AG20443 (cell line): ENCODE measurements around the gene FAM136A.
A peak's percentile ranks its signal among the peaks of the same experiment; 100 is the strongest.
"Not testable (repeated sequence)": the region's sequence is repeated elsewhere in the genome, so short reads cannot be mapped to it uniquely, and the experiment has no call there.

ENCODE experiments used
- DNase-seq: peaks from one replicate; pipeline ENCODE4 v3.0.0; 2012; ENCODE audit warnings: low spot score, mixed read lengths

The FAM136A gene

DNA sequence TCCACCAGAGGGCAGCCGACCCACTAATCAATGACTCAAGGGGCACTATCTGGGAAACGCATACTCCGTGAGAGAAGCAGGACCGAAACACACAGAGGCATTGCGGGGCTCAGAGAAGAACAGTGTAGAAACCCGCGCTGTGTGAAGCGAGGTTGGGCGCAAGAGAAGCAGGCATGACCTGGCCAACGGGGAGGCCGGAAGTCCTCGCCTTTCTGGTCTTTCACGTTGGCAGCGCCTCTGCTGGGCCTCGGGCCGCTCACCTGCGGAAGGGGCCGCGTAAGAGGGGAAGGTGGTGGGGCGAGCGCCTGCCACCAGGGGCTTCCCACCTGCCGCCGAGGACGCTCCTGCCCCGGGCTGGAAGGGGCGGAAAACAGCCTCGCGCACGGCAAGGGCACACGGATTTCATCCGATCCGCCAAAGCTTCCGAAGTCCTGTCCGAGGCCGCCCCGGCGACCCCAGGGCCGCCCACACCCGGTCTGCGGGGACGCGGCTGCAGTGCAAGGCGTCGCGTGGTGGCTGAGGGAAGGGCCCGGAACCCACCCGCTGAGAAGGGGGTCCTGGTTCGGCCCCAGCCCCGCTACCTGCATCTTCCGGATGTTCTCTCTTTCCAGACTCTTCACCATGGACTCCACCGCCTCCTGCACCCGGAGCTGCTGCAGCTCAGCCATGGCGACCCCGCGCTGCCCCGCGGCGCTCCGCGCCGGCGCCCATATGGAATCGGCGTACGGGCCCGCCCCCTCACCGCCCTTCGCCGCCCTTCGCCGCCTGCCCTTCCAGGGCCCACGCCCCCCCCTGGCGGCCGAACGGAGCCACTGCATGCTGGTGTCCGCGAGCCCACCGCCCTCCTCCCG lies at the start of gene FAM136A:
FAM136A (minus strand) TSS at position 724 of the 851 bp plus-strand sequence; CDS start at position 668, 56 bp downstream.
- peak; percentile 97 for DNase-seq

DNA sequence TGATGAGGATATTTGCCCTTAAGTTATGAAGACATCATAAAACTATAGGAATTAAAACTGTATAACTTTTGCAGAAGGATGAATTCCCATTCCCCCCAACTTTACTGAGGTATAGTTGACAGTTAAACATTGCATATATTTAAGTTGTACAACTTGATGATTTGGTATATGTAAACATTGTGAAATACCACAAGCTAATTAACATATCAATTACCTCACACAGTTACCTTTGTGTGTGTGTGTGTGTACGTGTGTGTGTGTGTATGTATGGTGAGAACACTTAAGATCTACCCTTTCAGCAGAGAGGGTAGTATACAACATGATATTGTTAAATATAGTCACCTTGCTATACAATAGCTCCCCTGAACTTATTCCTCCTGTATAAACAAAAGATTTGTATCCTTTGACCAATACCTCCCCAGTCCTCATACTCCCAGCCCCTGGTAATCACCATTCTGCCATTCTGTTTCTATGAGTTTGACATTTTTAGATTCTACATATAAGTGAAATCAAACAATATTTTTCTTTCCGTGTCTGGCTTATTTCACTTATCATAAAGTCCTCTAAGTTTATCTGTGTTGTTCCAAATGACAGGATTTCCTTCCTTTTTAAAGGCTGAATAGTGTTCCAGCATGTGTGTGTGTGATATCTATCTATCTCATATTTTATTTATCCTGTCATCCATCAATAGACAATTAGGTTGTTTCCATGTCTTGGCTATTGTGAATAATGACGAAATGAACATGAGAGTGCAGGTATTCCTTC lies 48.2 kb upstream of the FAM136A start:
- DNase-seq, result no peak

DNA sequence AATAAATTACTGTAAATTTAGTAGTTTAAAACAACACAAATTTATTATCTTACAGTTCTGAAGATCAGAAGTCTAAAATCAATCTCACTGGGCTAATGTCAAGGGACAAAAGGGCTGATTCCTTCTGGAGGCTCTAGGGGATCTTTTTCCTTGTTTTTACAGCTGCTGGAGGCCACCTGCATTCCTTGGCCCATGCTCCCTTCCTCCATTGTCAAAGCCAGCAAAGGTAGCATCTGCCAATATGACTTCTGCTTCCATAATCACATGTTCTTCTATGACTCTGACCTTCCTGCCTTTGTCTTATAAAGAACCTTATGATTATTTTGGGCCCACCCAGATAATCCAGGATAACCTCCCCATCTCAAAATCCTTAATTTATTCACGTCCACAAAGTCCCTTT lies 46.0 kb upstream of the FAM136A start:
- DNase-seq, result no peak

DNA sequence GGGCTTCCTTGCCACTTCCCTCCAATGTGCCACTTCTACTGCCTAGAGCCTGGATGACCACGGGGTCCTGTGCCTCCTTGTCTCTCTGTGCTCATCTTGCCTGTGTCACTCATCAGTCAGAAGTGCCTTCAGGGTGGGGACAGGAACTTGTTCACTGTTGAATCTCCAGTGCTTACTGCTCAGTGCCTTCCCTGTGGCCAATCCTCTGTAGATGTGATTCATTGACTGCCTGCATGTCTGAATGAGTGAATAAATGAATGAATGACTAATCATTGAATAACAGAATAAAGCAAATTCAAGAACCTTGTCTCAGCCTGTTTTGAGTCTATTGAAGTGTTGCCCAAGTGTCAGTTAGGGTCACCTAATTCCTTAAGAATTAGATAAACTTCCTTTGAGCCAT lies 42.3 kb upstream of the FAM136A start:
- peak; percentile 53 for DNase-seq

DNA sequence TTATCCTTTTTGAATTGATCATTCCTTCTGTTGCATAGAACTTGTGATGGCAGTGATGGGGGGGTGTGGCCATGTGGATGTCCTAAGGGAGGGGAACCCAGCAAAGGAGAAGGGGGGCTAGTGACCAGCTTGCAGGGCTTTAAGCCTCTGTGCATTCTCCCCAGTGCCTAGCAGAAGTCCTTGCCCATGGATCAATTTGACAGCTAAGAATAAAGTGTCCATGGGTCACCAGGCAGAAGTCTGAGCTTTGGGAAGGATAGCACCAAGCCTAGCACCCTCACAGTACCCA lies 39.6 kb upstream of the FAM136A start:
- no peak for DNase-seq

DNA sequence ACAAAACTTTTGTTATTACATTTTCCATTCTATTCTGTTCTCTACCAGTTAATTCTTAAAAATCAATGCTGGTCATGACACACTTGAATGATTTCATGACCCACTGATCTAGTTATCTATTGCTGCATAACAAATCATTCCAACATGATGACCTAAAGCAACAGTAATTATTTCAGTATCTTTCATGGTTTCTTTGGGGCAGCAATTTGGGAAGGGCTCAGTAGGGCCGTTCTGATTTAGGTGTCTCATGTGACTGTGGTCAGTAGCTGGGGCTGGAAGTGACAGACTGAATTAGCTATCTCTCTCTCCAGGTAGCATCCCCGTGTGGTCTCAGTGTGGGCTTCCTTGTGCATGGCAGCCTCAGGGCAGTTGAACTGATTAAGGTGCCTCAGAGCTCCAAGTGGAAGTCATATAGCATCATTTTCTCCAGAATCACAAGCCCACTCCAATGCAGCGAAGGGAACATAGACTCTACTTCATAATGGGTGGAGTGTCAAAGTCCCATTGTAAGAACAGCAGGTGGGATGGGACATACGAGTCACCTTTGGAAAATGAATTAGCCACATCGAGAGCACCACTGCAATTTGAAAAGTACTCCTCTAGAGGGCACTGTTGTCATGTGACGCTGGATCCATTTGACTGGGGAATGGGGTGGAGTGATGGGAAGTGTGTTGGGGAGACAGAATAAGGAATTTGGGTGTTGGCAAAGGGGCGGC lies 39.1 kb upstream of the FAM136A start:
- DNase-seq, result peak; percentile 82

DNA sequence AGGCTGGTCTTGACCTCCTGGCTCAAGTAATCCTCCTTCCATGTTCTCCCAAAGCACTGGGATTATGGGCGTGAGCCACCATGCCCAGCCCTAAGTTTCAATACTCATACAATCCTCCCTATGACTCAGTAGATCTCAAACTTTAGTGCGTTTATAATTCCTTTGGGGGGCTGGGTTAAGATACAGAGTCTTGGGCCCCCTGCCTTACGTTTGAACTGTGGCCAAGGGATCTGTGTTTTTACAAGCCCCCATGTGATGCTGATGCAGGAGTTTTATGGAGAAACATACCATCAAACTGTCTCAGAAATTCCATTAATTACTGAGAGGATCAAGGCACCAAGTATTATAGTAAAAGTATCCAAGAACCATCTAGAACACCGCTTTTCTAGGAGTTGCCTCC lies 38.2 kb upstream of the FAM136A start:
- no peak for DNase-seq

DNA sequence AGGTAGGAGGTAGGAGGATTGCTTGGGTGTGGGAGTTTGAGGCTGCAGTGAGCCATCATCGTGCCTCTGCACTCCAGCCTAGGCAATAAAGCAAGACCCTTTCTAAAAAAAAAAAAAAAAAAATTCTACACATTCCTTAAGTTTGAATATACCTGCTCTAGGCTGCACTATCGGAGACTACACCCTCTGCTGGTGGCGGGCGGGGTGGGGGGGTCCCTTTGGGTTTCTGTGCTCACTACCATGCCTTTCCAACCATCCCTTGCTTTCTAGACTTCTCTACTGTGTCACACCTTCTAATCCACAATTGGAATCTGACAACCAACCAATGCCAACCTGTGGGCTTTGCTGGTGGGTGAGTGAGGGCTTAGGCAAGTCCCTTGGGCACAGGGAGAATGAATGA lies 34.7 kb upstream of the FAM136A start:
- DNase-seq, result no peak

DNA sequence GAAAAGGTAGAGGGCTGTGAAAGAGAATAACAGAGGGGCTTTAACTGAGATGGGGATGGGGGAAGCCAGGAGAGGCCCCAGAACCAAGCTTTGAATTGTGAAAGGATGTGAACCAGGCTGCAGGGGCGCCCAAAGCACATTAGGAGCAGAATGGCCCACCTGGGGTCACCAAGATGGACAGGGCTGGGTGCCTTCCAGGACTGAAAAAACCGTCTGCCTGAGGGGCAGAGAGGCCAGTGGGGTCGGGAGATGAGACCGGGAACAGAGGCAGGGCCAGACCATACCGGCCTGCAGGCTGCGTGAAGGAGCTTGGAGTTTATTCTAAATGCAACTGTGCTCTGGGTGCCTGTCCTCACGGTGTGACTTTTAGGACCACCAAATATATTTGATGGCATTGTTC lies 29.1 kb upstream of the FAM136A start:
- no peak for DNase-seq

DNA sequence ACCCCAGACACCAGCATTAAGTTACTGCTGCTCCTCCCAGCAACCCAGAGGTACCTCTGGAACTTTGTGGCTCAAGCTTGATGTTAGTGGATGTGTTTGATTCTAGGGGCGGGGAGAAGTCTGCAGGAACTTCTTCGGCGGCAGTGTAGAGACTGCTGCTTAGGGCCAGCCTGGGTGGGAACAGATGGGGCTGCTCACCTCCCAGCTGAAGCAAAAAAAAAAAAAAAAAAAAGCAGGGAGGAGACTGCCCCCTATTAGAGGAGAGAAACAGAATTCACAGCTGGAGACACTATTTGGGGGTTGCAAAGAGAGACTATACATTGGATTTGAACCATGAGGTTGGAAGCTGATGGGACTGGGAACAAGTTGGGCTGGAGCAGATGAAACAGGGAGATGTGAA lies 28.6 kb upstream of the FAM136A start:
- DNase-seq, result no peak

DNA sequence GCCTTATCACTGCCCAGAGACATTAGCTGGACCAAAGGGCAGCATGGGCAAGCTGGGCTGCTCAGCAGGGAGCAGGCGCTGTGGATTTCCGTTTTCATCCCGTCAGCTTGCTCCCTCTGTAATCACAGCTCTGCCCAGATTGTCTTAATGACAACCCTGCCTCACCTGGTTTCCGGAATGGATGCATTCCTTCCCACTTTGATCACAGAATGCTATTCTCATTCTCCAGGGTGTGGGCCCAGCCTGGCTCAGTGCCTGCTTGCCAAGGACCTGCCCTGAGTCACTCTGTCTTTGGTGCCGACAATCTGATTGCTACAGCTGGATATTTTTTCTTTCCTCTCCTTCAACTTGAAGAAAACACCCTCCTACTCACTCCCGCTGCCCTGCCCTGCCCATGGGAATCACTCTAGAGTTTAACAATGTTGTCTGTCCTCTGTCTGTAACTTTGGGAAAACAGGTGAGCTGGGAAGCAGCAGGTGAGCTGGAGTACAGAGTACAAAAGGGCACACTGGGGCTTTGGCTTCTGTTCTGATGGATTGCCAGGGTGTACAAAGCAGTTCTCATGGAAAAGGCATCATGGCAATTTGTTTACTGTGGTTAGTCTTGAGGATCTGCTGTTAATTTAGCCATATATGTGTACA lies 27.2 kb upstream of the FAM136A start:
- peak; percentile 40 for DNase-seq

DNA sequence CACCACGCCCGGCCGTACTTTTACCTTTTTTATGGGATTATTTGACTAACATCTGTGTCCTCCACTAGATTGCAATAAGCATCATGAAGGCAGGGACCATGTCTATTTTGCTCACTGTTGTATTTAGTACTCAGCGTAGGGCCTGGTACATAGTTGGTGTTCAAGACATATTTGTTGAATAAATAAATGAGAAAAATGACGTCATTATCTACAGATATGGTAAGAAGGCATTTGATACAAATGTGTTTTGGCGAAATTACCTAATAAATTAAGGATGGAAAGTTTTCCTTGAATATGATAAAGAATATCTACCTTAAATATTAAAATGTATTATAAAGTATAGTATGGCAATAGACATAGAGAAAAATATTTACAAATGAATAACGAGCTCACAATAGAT lies 24.0 kb upstream of the FAM136A start:
- DNase-seq, result no peak

DNA sequence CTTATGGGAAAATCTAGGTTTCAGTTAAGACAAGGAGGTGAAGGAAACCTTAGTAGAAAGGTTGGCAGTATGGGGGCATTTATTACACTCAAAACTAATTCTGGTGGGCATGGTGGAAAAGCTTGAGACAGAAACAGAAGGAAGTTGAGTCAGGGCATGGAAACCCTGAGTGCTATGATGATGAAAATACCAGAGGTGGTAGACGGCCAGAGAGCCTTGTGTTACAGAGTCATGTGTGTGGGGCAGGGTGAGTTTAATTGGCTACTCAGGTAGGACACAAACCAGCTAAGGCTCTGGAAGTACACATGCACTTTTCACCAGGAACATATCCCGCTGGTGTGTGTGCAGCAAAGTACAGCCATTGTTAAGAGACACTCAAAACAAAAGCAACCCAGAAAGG lies 20.7 kb upstream of the FAM136A start:
- no peak for DNase-seq

DNA sequence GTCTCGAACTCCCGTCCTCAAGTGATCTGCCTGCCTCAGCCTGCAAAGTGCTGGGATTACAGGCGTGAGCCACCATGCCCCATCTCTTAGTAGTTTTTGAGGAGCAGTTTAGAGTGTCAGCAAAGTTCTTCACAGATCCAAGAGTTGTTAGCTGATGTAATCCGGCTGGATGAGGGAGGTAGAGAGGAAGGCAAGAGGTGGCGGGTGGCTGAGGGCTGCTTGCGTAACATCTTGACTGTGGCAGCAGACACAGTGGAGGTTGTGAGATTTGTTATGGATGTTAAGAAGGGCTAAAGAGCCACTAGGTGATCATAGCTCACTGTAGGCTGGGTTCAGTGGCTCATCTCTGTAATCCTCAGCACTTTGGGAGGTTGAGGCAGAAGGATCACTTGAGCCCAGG lies 19.5 kb upstream of the FAM136A start:
- DNase-seq, result no peak

DNA sequence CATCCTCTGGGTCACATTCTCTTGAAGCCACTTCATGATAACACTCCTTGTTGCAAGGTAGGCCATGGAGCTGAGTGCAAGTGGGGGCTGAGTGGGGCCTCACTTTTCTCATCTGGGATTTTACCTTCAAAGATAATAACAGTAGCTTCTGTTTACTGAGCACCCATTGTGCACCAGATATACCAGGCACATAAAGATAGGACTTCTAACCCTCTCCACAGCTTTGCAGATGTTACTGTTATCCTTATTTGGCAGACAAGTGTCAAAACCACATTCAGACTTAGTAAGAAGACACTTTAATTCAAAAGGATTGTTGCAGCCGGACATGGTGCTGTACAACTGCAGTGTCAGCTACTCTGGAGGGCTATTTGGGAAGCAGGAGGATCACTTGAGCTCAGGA lies 12.8 kb upstream of the FAM136A start:
- DNase-seq, result no peak

DNA sequence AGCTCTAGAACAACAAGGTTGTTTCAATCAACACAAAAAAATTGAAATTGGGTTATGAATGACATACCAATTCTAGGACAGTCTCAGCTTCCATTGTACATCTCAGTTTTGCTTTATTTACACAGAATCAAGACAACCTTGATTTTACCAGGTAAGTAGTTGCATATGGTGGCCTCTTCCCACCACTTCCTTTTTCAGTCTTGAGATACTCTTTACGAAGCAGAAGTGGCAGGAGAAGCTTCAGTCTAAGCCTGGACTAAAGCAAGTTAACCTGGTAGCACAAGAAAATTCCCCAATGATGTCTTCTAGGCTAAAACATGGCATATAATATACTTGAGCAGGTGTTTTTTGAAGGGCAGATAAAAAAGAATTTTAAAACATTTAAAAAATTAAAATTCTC lies 10.7 kb upstream of the FAM136A start:
- no peak for DNase-seq

DNA sequence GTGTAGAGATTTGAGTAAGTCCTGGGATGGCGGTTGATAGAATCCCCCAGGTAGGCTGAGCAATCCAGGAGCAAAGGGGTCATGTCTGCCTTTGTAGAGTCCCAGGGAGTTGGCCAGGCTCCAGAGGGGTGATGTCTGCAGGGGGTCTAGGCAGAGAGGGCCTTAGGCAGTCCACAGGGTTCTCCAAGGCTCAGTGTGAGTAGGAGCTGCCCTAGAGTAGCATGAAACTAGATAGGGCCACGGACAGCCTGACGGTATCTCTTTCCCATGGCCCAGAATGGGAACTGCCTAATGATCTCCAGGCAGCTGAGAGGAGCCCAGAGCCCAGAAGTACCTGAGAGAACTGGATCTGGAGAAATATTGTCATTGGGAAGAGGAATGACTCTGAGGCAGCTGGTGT lies 9.0 kb upstream of the FAM136A start:
- no peak for DNase-seq

DNA sequence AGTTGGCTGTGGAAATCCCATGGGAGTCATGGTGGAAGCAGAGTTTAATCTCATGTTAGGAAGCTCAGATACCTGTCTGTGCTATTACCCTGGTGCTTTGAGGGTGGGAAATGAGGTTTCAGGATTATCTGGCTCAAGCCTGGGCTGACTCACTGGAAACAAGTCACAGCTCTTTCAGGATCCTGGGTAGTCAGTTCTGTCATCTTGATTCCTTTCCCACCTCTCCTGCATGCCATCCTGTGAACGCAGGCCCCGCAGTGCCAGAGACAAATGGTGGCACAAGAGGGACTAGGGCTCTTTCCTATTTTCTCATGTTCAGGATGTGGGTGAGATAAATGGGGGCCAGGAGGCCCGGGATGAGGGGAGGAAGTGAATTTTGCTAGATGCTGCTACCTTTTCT lies 3.7 kb upstream of the FAM136A start:
- DNase-seq, result no peak

DNA sequence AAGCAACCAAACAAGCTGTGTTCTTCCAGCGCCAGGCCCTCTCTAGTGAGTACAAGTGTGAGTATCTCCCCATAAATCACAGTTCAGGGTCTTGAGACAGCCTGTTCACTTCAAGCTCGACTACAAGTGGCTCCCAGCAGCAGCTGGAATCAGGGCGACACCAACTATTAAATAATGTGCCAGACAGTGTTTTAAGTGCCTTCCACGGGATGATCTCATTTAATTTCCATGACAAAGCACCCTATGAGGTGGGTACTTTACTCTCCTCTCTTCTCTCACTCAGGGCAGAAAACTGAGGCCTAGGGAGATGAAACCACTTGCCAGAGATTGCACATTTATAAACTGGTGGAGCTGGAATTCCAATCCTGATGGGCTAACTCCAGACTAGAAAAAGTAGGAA lies 2.6 kb upstream of the FAM136A start:
- DNase-seq, result no peak

DNA sequence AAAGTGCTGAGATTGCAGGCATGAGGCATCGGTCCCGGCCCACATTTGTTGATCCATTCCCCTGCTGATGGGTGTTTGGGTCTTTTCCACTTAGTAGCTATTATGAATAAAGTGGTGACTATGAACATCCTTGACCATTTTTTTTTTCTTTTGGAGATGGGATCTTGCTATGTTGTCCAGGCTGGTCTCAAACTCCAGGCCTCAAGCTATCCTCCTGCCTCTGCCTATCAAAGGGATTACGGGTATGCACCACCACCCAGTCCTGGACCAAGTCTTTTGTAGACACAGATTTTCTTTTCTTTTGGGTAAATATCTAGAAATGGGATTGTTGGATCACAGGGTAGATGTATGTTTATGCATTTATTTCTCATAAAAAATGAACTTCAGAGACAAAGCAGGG lies 1.3 kb upstream of the FAM136A start:
- DNase-seq, result no peak

DNA sequence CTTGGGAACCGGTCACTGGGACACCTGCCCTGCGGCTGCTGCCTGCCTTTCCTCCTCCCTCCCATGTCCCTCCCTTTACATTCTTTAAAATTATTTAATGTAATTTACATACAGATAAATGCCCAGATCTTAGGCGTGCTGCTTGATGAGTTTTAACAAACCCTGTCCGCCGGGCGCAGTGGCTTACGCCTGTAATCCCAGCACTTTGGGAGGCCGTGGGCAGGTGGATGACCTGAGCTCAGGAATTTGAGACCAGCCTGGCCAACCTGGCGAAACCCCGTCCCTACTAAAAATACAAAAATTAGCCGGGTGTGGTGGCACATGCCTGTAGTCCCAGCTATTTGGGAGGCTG lies 304 bp upstream of the FAM136A start:
- DNase-seq, result not testable (repeated sequence)

DNA sequence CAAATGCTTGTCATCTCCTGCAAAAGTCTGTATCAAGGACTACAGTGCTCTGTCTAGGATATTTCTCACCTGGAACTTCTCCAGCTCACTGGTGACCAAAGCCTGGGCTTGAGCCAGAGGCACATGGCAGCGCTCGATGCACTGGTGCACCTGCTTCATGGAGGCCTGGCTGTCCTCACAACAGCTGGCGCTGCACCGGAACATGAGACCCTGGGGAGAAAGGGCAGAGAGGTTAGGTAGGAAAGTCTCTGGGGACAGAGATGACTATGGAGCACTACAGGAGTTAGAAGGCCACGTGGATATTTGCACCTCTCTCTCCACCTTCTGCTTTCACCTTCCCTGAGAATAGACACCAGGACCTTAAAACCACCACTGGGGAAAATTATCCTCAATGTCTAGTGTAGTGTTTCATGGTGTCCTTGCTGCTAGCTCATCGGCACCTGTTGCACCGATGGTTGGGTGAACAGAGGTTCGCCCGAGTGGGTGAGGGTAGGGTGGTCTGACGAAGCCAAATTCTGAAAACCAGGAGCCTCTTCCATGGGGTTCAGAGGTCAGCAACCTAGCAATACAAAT lies 1.0 kb downstream of the FAM136A start:
- no peak for DNase-seq
